ENCODE results near the gene SYNE1. TPM values are rescaled to one million over a fixed set of nuclear protein-coding genes. Genes with fewer than 3 reads are reported as not detected.

Gene SYNE1
- total and polyA plus RNA-seq, 7 donors = 7.2 to 203 (median 86.4) TPM

GRCh38 chr6:152272486-152272885 is 364.7 kb downstream of the SYNE1 start:
- DNase-seq = no peak
- no peak overlapping the region for H3K4me3 ChIP-seq
- intact Hi-C loops (cut with DNase I) = no loop called here
- H3K27ac ChIP-seq = peak overlapping the region; percentile 67 to 78 (median 74)
- H3K4me1 ChIP-seq = peaks cover 0 to 59% (median 49%) of the 10 kb centered on the region in 4 donors
- 22 to 56% methylated on average over 1 of the region's 1 CpG for WGBS, 2 donors
- no peaks in the 10 kb centered on the region for H3K27me3 ChIP-seq
- peaks cover under 1 to 43% (median 17%) of the 10 kb centered on the region in 4 donors for H3K36me3 ChIP-seq
- H3K9me3 ChIP-seq = no peaks in the 10 kb centered on the region
- TF ChIP-seq CTCF (IDR thresholded peaks at IDR 0.05) = no peak

- H3K4me3 ChIP-seq = no peak overlapping the region
- 45 to 64% methylated on average over 6 of the region's 6 CpGs for WGBS, 2 donors
- no peaks in the 10 kb centered on the region for H3K27me3 ChIP-seq
- no peak for DNase-seq
- peaks cover 0 to 60% (median 53%) of the 10 kb centered on the region in 4 donors for H3K4me1 ChIP-seq
- H3K27ac ChIP-seq = peak overlapping the region; percentile 67 to 78 (median 74)
- H3K9me3 ChIP-seq = no peaks in the 10 kb centered on the region
- peak in 3 of 4 donors; percentile 5 to 43 (median 30) for TF ChIP-seq POLR2AphosphoS5 (IDR thresholded peaks at IDR 0.05)
- no peak for TF ChIP-seq POLR2A (IDR thresholded peaks at IDR 0.05)
- peaks cover 0 to 38% (median 15%) of the 10 kb centered on the region in 4 donors for H3K36me3 ChIP-seq
- intact Hi-C loops (cut with DNase I) = no loop called here
Observed at GRCh38 chr6:152271776-152272464, 365.2 kb downstream of the SYNE1 start.

GRCh38 chr6:152270301-152270925 is 366.7 kb downstream of the SYNE1 start:
- Histone ChIP-seq H3K27me3 (no peaks in the 10 kb centered on the region), H3K36me3 (peaks cover 0 to 25% (median 8%) of the 10 kb centered on the region in 4 donors), H3K27ac (peak overlapping the region; percentile 25 to 78 (median 74)), H3K9me3 (no peaks in the 10 kb centered on the region), H3K4me3 (no peak overlapping the region), H3K4me1 (peaks cover 0 to 73% (median 66%) of the 10 kb centered on the region in 4 donors)
- intact Hi-C loops (cut with DNase I) = no loop called here
- DNase-seq = no peak
- 92 to 95% methylated on average over 1 of the region's 1 CpG for WGBS, 2 donors
- TF ChIP-seq CTCF (IDR thresholded peaks at IDR 0.05) (no peak), EP300 (IDR thresholded peaks at IDR 0.05) (no peak), POLR2AphosphoS5 (IDR thresholded peaks at IDR 0.05) (no peak), POLR2A (IDR thresholded peaks at IDR 0.05) (no peak)

- Histone ChIP-seq H3K4me1 (peaks cover 0 to 73% (median 62%) of the 10 kb centered on the region in 4 donors), H3K27me3 (no peaks in the 10 kb centered on the region), H3K36me3 (peaks cover 0 to 26% (median 3%) of the 10 kb centered on the region in 4 donors), H3K9me3 (no peaks in the 10 kb centered on the region), H3K4me3 (no peak overlapping the region), H3K27ac (peak overlapping the region in 2 of 4 donors; percentile 77 to 78)
- intact Hi-C loops (cut with DNase I) = no loop called here
- no peak for DNase-seq
- TF ChIP-seq CTCF (IDR thresholded peaks at IDR 0.05) (no peak), EP300 (IDR thresholded peaks at IDR 0.05) (no peak), POLR2AphosphoS5 (IDR thresholded peaks at IDR 0.05) (no peak), POLR2A (IDR thresholded peaks at IDR 0.05) (no peak)
- 84 to 91% methylated on average over 8 of the region's 8 CpGs for WGBS, 2 donors
Observed at GRCh38 chr6:152268846-152269442, 368.2 kb downstream of the SYNE1 start.

Data from sigmoid colon (tissue), 7 donors.